Hematopoietic multipotent progenitor cell treated with erythropoietin and hydrocortisone succinate and interleukin-3 and kit ligand, for 6 days (in vitro differentiated cells): Measurements from ENCODE around the gene PPIL1.
A peak's percentile ranks its signal among the peaks of the same experiment; 100 is the strongest.
"Not testable (repeated sequence)": the region's sequence is repeated elsewhere in the genome, so short reads cannot be mapped to it uniquely, and the experiment has no call there.

Experiments used
- DNase-seq: peaks from one replicate; pipeline ENCODE4 v3.0.0-alpha.2; 2015

PPIL1 gene

GRCh38 chr6:36874443-36875249 lies at the start of gene PPIL1:
Gene PPIL1 (minus strand): TSS chr6:36874803. CDS start chr6:36874772, 31 bp downstream.
- peak; percentile 97 for DNase-seq

- DNase-seq, result no peak
These were observed 49.5 kb upstream of the PPIL1 start for GRCh38 chr6:36924131-36924530.

- DNase-seq, result no peak
These were observed 45.9 kb upstream of the PPIL1 start for GRCh38 chr6:36920546-36920945.

- DNase-seq, result no peak
These were observed 45.4 kb upstream of the PPIL1 start for GRCh38 chr6:36920049-36920448.

DNA sequence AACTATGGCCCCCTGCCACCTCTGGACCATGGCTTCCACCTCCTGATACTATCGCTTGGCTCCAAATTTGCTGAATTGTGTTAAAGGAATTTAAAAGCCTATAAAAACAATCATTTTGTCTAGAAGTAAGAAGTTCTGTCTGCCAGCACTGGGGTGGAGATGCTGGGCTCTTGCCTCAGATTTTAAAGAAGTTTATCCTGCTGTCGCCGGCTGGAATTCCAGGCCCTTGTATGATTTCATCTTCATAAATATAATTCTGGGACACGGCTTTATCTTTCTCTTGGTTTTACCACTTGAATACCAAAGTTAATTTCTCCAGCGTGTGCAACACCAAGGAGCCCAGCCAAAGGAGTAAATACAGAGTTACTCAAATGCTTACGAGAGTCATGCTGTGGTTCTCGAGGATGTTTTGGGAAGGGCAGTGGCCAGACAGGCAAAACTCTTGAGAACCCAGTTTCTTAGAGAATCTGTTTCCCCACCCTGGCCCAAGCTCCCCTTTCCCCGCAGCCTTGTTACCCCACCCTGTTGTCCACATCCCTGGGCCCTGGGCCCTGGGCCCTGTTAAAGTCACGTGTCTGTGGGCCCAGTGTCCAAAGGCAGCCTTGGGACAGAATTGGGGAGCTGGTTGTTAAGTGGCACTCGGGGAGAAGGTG lies 43.1 kb upstream of the PPIL1 start:
- no peak for DNase-seq

DNA sequence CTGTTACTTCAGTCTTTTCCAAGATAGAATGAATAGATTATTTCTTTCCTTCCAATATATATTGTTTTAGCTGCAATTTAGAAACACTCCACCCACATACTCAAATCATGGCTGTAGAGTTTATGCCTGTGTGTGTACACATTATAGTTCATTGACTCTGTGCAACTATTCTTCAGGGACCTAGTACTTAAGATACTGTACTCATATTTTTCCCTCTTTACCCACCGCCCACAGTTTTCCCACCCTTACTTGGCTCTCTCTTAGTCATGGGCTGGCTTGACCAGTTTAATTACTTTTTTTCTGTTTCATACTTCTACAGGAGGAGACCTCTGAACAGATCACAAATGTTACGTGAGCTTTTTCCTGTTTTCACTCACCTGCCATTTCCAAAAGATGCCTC lies 41.5 kb upstream of the PPIL1 start:
- DNase-seq, result no peak

- DNase-seq, result no peak
These were observed 41.0 kb upstream of the PPIL1 start for GRCh38 chr6:36915599-36915998.

DNA sequence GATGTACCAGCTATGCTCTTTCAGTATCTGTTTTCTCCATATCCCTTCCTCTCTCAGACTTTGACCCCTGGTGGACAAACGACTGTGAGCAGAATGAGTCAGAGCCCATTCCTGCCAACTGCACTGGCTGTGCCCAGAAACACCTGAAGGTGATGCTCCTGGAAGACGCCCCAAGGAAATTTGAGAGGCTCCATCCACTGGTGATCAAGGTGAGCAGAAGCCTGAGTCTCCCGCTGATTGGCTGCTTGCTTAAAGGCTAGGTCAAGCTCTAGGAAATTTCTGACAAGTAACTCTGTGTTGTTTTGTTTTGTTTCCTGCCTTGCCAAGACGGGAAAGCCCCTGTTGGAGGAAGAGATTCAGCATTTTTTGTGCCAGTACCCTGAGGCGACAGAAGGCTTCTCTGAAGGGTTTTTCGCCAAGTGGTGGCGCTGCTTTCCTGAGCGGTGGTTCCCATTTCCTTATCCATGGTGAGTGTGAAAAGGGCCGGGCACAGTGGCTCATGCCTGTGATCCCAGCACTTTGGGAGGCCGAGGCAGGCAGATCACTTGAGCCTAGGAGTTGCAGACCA lies 39.7 kb upstream of the PPIL1 start:
- DNase-seq, result peak; percentile 14

- DNase-seq, result no peak
These were observed 38.5 kb upstream of the PPIL1 start for GRCh38 chr6:36913082-36913481.

DNA sequence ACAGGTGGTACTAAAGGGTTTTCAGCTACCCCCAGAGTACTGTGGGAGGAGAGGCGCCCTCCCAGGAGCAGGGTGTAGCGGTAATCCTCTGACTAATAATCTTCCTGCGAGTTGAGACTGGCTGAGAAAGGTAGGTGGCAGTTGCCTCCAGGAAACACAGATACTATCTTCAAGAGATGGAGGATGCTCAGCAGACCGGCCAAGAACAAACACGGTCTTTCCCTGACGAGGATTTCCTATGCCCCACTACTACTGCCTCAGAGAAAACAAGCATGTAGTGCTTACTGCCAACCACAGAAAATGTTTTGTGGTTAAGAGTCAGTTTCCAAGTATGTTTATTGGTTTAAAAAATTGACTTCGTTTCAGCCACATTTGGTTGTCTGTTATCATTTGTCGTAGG lies 38.0 kb upstream of the PPIL1 start:
- peak; percentile 8 for DNase-seq

- peak; percentile 58 for DNase-seq
These were observed 37.4 kb upstream of the PPIL1 start for GRCh38 chr6:36912030-36912454.

DNA sequence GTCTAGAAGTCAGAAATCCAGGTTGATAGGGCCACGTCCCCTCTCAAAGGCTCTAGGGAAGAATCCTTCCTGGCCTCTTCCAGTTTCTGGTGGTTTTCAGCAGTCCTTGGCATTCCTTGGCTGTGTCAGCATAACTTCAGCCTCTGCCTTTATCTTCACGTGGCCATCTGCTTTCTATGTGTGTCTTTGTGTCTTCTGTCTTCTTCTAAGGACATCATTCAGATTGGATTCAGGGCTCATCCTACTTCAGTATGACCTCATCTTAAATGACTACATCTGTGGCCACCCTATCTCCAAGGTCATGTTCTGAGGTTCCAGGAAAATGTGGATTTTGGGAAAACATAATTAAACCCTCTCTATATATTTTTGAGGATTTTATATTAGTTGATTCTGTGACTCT lies 34.1 kb upstream of the PPIL1 start:
- DNase-seq, result peak; percentile 17

- peak; percentile 34 for DNase-seq
These were observed 33.2 kb upstream of the PPIL1 start for GRCh38 chr6:36907781-36908180.

GRCh38 chr6:36906539-36907325 lies 32.1 kb upstream of the PPIL1 start:
- no peak for DNase-seq

DNA sequence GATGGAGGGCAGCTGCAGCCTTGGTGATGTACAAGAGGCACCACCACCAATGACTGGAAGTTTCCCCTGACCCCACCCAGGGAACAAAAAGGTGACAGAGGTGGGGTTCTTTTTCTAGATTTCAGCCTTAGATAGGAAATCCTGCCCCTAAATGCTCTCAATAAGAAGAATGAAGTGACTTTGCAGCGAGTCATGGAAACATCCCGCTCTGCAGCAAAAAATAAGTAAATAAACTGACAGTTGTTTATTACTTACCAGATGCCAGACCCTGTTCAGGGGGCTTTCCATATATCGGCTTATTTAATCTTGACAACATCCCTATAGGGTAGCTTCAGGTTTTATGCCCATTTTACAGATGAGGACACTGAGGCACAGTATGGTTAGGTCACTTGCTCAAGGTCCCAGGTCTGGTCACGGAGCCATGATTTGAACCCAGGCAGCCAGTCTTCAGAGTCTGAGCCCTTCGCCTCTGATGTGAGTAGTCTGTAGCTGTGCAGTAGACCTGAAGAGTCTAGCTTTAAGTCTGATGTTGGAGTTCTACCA lies 30.3 kb upstream of the PPIL1 start:
- DNase-seq, result no peak

DNA sequence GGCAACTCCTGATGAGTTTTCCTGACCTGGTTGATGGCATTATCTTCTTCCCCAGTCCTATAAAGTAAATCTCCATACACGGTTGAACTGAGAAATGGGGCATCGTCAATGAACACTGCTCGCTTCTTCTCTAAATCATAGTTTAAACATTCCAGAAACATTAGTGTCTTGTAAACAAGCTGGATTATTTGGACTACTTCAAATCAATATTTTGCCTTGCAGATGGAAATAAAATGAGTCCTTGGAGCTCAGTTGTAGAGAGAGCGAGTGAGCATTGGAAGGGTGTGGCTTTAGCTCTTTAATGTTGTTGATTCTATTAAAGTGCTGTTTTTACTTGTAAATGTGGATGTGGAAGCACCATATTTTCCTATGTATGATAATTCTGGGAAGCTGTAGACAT lies 29.5 kb upstream of the PPIL1 start:
- DNase-seq, result no peak

DNA sequence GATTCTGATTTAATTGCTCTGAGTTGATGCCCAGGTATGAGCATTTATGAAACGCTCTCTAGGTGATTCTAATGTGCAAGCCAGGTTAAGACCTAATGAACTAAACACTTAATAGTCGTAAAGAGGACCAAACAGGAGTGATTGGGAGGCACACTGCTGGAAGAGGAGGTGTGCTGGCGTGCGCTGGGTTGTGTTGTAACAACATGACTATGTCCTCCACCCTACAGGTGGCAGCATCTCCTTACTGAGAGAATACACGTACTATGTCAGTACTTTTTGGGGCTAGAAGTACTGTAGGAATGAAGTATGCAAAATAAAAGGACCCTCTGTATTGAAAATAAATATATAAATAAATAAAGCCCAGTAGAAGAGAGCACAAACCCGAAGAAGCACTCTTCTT lies 23.0 kb upstream of the PPIL1 start:
- peak; percentile 51 for DNase-seq

GRCh38 chr6:36893976-36894932 lies 19.7 kb upstream of the PPIL1 start:
- DNase-seq, result no peak

- not testable (repeated sequence) for DNase-seq
These were observed 16.6 kb upstream of the PPIL1 start for GRCh38 chr6:36891153-36891552.

DNA sequence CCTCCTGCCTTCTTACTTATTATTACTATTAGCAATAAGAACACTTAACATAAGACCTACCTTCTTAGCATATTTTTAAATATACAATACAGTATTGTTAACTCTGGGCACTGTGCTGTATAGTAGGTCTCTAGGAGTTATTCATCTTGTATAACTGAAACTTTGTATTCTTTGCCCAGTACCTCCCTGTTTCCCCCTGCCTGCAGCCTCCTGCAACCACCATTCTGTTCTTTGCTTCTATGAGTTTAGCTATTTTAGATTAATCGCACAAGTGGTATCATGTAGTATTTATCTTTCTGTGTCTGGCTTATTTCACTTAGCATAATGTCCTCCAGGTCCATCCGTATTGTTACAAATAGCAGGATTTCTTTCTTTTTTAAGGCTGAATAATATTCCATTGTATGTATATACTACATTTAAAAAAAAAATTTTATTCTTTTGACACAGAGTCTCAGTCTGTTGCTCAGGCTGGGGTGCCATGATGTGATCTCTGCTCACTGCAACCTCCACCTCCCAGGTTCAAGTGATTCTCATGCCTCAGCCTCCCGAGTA lies 15.6 kb upstream of the PPIL1 start:
- DNase-seq, result peak; percentile 59
